Neuronal stem cell (in vitro differentiated cells): ENCODE data around the gene SP7.

Experiments used
- DNase-seq: peaks from one replicate; pipeline ENCODE4 v3.0.0-alpha.2; 2013; ENCODE audit warnings: low spot score
- H2AFZ ChIP-seq: one replicate; pipeline ENCODE4 v1.6.1; 2013; ENCODE audit warnings: mild to moderate bottlenecking, low read length, inconsistent platforms
- H2AK5ac ChIP-seq: 2 replicates; pipeline ENCODE4 v1.6.1; 2013; ENCODE audit warnings: low read depth, mild to moderate bottlenecking, inconsistent platforms, low read length, moderate library complexity, mixed read lengths
- H2BK120ac ChIP-seq: 2 replicates; pipeline ENCODE4 v1.6.1; 2013; ENCODE audit warnings: low read depth, mild to moderate bottlenecking, inconsistent platforms, low read length, moderate library complexity, mixed read lengths
- H2BK12ac ChIP-seq: one replicate; pipeline ENCODE4 v1.6.1; 2013; ENCODE audit warnings: low read length, inconsistent platforms
- H2BK15ac ChIP-seq: 2 replicates; pipeline ENCODE4 v1.6.1; 2013; ENCODE audit warnings: mild to moderate bottlenecking, low read length, inconsistent platforms, mixed read lengths
- H2BK5ac ChIP-seq: one replicate; pipeline ENCODE4 v1.6.1; 2013; ENCODE audit warnings: inconsistent platforms, mild to moderate bottlenecking, low read length, moderate library complexity
- H3K14ac ChIP-seq: one replicate; pipeline ENCODE4 v1.6.1; 2013; ENCODE audit warnings: low read length, inconsistent platforms
- H3K18ac ChIP-seq: 2 replicates; pipeline ENCODE4 v1.6.1; 2013; ENCODE audit warnings: low read length, inconsistent platforms
- H3K23ac ChIP-seq: 2 replicates; pipeline ENCODE4 v1.6.1; 2013; ENCODE audit warnings: low read depth, mild to moderate bottlenecking, mixed read lengths, low read length, inconsistent platforms; ENCODE audit not compliant: poor library complexity
- H3K27ac ChIP-seq: replicated peaks from 3 replicates; pipeline ENCODE4 v1.5.1; 2013; ENCODE audit warnings: low read length, inconsistent platforms
- H3K27me3 ChIP-seq, 3 experiments: 2 replicates each; pipeline ENCODE4 v1.6.1; 2013; ENCODE audit warnings: low read length in 3 of 3, mild to moderate bottlenecking in 2 of 3, inconsistent platforms in 1 of 3, low read depth in 1 of 3, mixed read lengths in 1 of 3, moderate library complexity in 1 of 3; ENCODE audit not compliant: control insufficient read depth in 3 of 3, insufficient read depth in 3 of 3
- H3K36me3 ChIP-seq, 2 donors: replicated peaks in 1 of 2; 2 replicates each; pipeline ENCODE4 v1.6.1; 2013; ENCODE audit warnings: low read length in 2 of 2; ENCODE audit not compliant: control insufficient read depth in 2 of 2, insufficient read depth in 2 of 2
- H3K4ac ChIP-seq: 2 replicates; pipeline ENCODE4 v1.6.1; 2013; ENCODE audit warnings: inconsistent platforms, mild to moderate bottlenecking, low read length, moderate library complexity
- H3K4me1 ChIP-seq, 2 donors: 1 replicate in 1 of 2; 2 replicates in 1 of 2; pipeline ENCODE4 v1.6.1; 2013; ENCODE audit warnings: low read length in 2 of 2, low read depth in 1 of 2; ENCODE audit not compliant: control insufficient read depth in 2 of 2, insufficient read depth in 1 of 2
- H3K4me2 ChIP-seq: one replicate; pipeline ENCODE4 v1.6.1; 2013; ENCODE audit warnings: mild to moderate bottlenecking, low read length, inconsistent platforms; ENCODE audit not compliant: insufficient read depth, poor library complexity, severe bottlenecking
- H3K4me3 ChIP-seq, 2 donors: 2 replicates each; pipeline ENCODE4 v1.5.1; 2013; ENCODE audit warnings: low read length in 2 of 2, mild to moderate bottlenecking in 2 of 2, inconsistent platforms in 1 of 2, moderate library complexity in 1 of 2
- H3K79me1 ChIP-seq: one replicate; pipeline ENCODE4 v1.6.1; 2013; ENCODE audit warnings: low read depth, mild to moderate bottlenecking, inconsistent platforms, low read length, moderate library complexity
- H3K9ac ChIP-seq: one replicate; pipeline ENCODE4 v1.6.1; 2013; ENCODE audit warnings: mild to moderate bottlenecking, low read depth, low read length, inconsistent platforms; ENCODE audit not compliant: poor library complexity
- H3K9me3 ChIP-seq, 2 donors: replicated peaks in 1 of 2; 2 replicates each; pipeline versions ENCODE3 to v1.6.1; 2013; ENCODE audit warnings: low read length in 2 of 2, mild to moderate bottlenecking in 2 of 2, inconsistent platforms in 1 of 2, low read depth in 1 of 2, mixed read lengths in 1 of 2, moderate library complexity in 1 of 2; ENCODE audit not compliant: control insufficient read depth in 2 of 2, insufficient read depth in 1 of 2
- H4K8ac ChIP-seq: one replicate; pipeline ENCODE4 v1.6.1; 2013; ENCODE audit warnings: low read depth, mild to moderate bottlenecking, inconsistent platforms, low read length, moderate library complexity
- H4K91ac ChIP-seq: one replicate; pipeline ENCODE4 v1.6.1; 2013; ENCODE audit warnings: low read length, low read depth, mild to moderate bottlenecking, inconsistent platforms; ENCODE audit not compliant: poor library complexity
- WGBS, 2 donors: extraction: QIAGEN DNeasy Blood & Tissue Kit; methylation state at CpG; one replicate each; pipeline ENCODE4 v1.1.7; 2013; ENCODE audit warnings: missing lambda C conversion rate in 2 of 2, mixed read lengths in 1 of 2; ENCODE audit not compliant: insufficient read length in 2 of 2, insufficient replicate concordance in 1 of 2; ENCODE audit errors: extremely low coverage in 2 of 2; 5-methylcytosine and 5-hydroxymethylcytosine counted together

The SP7 gene

GRCh38 chr12:53338017-53338416 is 1.9 kb upstream of the SP7 start:
- Histone ChIP-seq H3K79me1 (no peaks in the 10 kb centered on the region), H3K36me3 (no peaks in the 10 kb centered on the region), H3K9me3 (no peaks in the 10 kb centered on the region), H3K27me3 (peaks cover 0 to 85% (median 0%) of the 10 kb centered on the region in 3 experiments), H2BK12ac (no peak overlapping the region), H3K4me2 (no peak overlapping the region), H3K23ac (no peak overlapping the region), H2AK5ac (no peak overlapping the region), H2AFZ (no peak overlapping the region), H3K4me1 (peaks cover 5 to 34% of the 10 kb centered on the region in 2 donors), H2BK5ac (no peak overlapping the region), H4K8ac (no peak overlapping the region), H3K9ac (no peak overlapping the region), H3K4me3 (no peak overlapping the region), H2BK15ac (no peak overlapping the region), H3K18ac (peak overlapping the region; percentile 65), H3K14ac (no peak overlapping the region), H4K91ac (no peak overlapping the region), H2BK120ac (no peak overlapping the region), H3K27ac (no peak overlapping the region), H3K4ac (no peak overlapping the region)
- DNase-seq: no peak
- WGBS, 2 donors: no CpG with 5 or more reads among the region's 11 CpGs

GRCh38 chr12:53334822-53335221 is 1.3 kb downstream of the SP7 start:
- Histone ChIP-seq H2AK5ac (peak overlapping the region; percentile 30), H3K4ac (no peak overlapping the region), H3K36me3 (no peaks in the 10 kb centered on the region), H3K23ac (peak overlapping the region; percentile 46), H2BK5ac (peak overlapping the region; percentile 70), H3K4me1 (peaks cover 5 to 34% of the 10 kb centered on the region in 2 donors), H2AFZ (peak overlapping the region; percentile 26), H4K91ac (no peak overlapping the region), H3K9me3 (no peaks in the 10 kb centered on the region), H2BK12ac (no peak overlapping the region), H3K18ac (peak overlapping the region; percentile 76), H3K27ac (no peak overlapping the region), H3K9ac (no peak overlapping the region), H2BK120ac (peak overlapping the region; percentile 22), H3K79me1 (no peaks in the 10 kb centered on the region), H3K14ac (no peak overlapping the region), H3K27me3 (peaks cover 0 to 82% (median 0%) of the 10 kb centered on the region in 3 experiments), H3K4me2 (no peak overlapping the region), H2BK15ac (peak overlapping the region; percentile 60), H3K4me3 (no peak overlapping the region), H4K8ac (no peak overlapping the region)
- WGBS, 2 donors: no CpG with 5 or more reads among the region's 8 CpGs
- DNase-seq: no peak

DNA sequence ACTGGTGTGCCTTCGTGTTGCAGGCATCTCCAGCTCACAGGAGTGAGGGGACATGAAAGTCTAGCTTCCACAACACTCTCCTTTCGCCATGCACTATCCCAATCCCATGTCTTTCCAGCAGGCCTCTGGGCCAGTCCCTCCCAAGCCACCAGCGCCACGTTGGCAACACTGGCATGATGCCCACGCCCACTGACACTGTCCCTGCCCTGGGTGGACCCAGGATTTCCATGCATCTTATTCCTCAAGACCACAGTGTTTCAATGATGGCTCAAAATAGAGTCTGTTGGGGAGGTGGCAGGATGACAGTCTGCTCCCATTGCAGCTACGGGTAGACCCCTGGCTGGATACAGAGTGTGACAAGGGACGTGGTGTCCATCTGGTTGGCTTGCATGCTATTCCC is 2.3 kb downstream of the SP7 start:
- Histone ChIP-seq H2AFZ (no peak overlapping the region), H2BK12ac (peak overlapping the region; percentile 77), H3K18ac (peak overlapping the region; percentile 51), H2BK5ac (peak overlapping the region; percentile 57), H4K91ac (no peak overlapping the region), H3K23ac (peak overlapping the region; percentile 94), H3K27ac (no peak overlapping the region), H2BK120ac (peak overlapping the region; percentile 81), H3K9me3 (no peaks in the 10 kb centered on the region), H3K4me3 (no peak overlapping the region), H3K9ac (no peak overlapping the region), H3K79me1 (no peaks in the 10 kb centered on the region), H3K27me3 (peaks cover 0 to 84% (median 2%) of the 10 kb centered on the region in 3 experiments), H3K4ac (peak overlapping the region; percentile 53), H3K14ac (peak overlapping the region; percentile 85), H3K4me2 (no peak overlapping the region), H2AK5ac (peak overlapping the region; percentile 78), H3K36me3 (no peaks in the 10 kb centered on the region), H3K4me1 (peaks cover 5 to 33% of the 10 kb centered on the region in 2 donors), H4K8ac (peak overlapping the region; percentile 30), H2BK15ac (peak overlapping the region; percentile 82)
- WGBS, 2 donors: no CpG with 5 or more reads among the region's 7 CpGs
- no peak for DNase-seq

- Histone ChIP-seq H4K91ac (no peak overlapping the region), H3K14ac (peak overlapping the region; percentile 85), H3K79me1 (no peaks in the 10 kb centered on the region), H3K4me3 (no peak overlapping the region), H2BK15ac (no peak overlapping the region), H3K9me3 (no peaks in the 10 kb centered on the region), H2BK120ac (no peak overlapping the region), H3K9ac (no peak overlapping the region), H3K36me3 (no peaks in the 10 kb centered on the region), H2BK12ac (peak overlapping the region; percentile 77), H2AK5ac (peak overlapping the region; percentile 78), H3K27ac (no peak overlapping the region), H3K4ac (no peak overlapping the region), H2BK5ac (peak overlapping the region; percentile 57), H3K27me3 (peaks cover 0 to 82% (median 4%) of the 10 kb centered on the region in 3 experiments), H3K4me2 (no peak overlapping the region), H3K4me1 (peaks cover 5 to 28% of the 10 kb centered on the region in 2 donors), H2AFZ (no peak overlapping the region), H4K8ac (no peak overlapping the region), H3K23ac (no peak overlapping the region), H3K18ac (peak overlapping the region; percentile 58)
- no peak for DNase-seq
- no CpG with 5 or more reads among the region's 4 CpGs for WGBS, 2 donors
Observed at GRCh38 chr12:53333289-53333688, 2.9 kb downstream of the SP7 start.
